ACHN (cell line): Measurements from ENCODE around the gene HCN3.
"Not testable (repeated sequence)": the region's sequence is repeated elsewhere in the genome, so short reads cannot be mapped to it uniquely, and the experiment has no call there.

Experiments used
- DNase-seq: peaks from one replicate; pipeline ENCODE4 v3.0.0-alpha.2; 2015
- in situ Hi-C: cut with HindIII; loops from 2 replicates; pipeline ENCODE4 v1.10.0; 2017; ENCODE audit warnings: low sequenced_read_pairs, low pct_ligation_motif_present, low pct_unique_long_range_greater_than_20kb

Gene HCN3

DNA sequence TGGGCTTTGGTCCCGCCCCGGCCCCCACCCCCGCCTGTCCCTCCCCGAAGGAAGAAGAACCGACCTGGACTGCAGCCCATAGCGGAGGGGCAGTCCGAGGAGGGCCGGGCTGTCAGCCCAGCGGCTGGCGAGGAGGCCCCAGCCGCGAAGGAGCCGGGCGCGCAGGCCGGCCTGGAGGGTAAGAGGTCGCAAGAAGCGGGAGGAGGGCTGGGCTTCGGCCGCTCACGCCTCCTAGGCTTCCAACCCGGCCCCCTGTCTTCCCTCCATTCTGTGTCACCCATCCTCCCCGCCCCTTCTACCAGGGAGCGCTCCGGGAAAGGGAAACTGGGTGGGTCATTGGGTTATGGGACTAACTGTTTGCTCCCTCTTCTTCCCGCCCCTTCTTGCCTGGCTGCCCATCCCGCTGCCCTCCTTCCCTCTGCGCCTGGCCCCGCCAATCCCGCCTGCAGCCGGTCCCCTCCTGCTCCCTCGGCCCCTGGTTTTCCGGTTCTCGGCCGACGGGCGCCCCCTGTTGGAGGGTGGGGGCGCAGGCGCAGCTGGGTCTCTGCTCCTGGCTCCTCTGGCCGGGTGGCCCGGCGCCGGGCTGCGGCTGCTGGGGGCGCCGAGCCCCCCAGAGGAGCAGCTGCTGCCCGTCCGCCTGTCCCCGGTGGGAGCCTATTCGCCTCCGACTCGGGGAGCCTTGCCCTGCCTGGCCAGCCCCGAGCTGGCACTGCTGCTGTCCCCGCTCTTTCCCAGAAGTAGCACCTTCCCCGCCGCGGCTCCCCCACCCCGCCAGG is 45.9 kb downstream of the HCN3 start:
- in situ Hi-C loops, result loop anchor here (5.0 kb wide), 1 partner anchor 51 kb away; the partner anchor contains the start of gene CLK2

GRCh38 chr1:155323729-155324036 is 46.4 kb downstream of the HCN3 start:
- peak; percentile 92 for DNase-seq
- in situ Hi-C loops, result loop anchor here (5.0 kb wide), 1 partner anchor 51 kb away; the partner anchor contains the start of gene CLK2

More for the DNA sequence above, 45.9 kb downstream of the HCN3 start:
- peak; percentile 99 for DNase-seq

GRCh38 chr1:155324037-155324716 is 46.9 kb downstream of the HCN3 start:
- in situ Hi-C loops, result loop anchor here (5.0 kb wide), 1 partner anchor 52 kb away; the partner anchor contains the start of gene CLK2
- DNase-seq, result peak; percentile 98

GRCh38 chr1:155324717-155325602 is 47.7 kb downstream of the HCN3 start:
- DNase-seq, result peak; percentile 82
- in situ Hi-C loops, result loop anchor here (5.0 kb wide), 1 partner anchor 53 kb away; the partner anchor contains the start of gene CLK2

GRCh38 chr1:155325603-155325893 is 48.3 kb downstream of the HCN3 start:
- in situ Hi-C loops, result no loop called here
- no peak for DNase-seq

- no peak for DNase-seq
- in situ Hi-C loops, result no loop called here
These were observed 48.8 kb downstream of the HCN3 start for GRCh38 chr1:155326020-155326526.

DNA sequence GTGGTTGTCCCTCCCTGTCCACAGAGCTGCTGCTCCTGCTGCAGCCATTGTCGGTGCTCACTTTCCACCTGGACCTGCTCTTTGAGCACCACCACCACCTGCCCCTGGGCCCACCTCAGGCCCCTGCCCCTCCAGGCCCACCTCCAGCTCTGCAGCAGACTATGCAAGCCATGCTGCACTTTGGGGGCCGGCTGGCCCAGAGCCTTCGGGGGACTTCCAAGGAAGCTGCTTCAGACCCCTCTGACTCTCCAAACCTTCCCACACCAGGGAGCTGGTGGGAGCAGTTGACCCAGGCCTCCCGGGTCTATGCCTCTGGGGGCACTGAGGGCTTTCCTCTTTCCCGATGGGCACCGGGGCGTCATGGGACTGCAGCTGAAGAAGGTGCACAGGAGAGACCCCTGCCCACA is 49.4 kb downstream of the HCN3 start:
- in situ Hi-C loops, result no loop called here
- DNase-seq, result no peak

DNA sequence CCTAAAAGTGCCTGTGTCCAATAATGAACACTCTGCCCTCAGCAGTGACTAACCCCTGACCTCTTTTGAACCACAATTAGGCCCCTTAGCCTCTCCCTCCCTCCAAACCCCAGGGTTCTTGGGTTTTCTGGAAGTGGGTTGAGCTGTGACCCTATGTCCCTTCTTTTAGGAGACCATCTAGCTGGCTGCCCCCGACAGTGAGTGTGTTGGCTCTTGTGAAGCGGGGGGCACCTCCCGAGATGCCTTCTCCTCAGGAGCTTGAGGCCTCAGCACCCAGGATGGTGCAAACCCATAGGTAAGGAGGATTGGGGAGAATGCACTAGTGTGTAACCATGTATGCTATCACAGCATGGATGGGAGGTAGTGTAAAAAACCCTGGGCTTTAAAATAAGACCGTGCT is 50.7 kb downstream of the HCN3 start:
- in situ Hi-C loops, result no loop called here
- DNase-seq, result no peak

DNA sequence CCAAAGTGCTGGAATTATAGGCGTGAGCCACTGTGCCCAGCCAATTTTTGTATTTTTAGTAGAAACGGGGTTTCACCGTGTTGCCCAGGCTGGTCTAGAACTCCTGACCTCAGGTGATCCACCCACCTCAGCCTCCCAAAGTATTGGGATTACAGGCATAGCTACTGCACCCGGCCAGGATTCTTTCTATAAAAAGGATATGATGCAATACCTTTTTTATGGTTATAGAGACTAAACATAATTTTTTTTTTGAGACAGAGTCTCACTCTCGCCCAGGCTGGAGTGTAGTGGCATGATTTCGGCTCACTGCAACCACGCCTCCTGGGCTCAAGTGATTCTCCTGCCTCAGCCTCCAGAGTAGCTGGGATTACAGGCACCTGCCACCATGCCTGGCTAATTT is 51.6 kb downstream of the HCN3 start:
- in situ Hi-C loops, result not testable (repeated sequence)

GRCh38 chr1:155329980-155330598 is 52.8 kb downstream of the HCN3 start:
- in situ Hi-C loops, result no loop called here
- DNase-seq, result no peak

More for the DNA sequence above, 51.6 kb downstream of the HCN3 start:
- DNase-seq, result not testable (repeated sequence)

GRCh38 chr1:155334962-155335361 is 57.7 kb downstream of the HCN3 start:
- in situ Hi-C loops, result no loop called here
- no peak for DNase-seq
